A549 (cell line): Measurements from ENCODE around the gene RBSN. TPM values are rescaled to one million over a fixed set of nuclear protein-coding genes. Genes with fewer than 3 reads are reported as not detected.

Experiments used
- ATAC-seq, 2 experiments: fragments of 200-7000 bp in 1 of 2; fragments of >200 bp in 1 of 2; cut with Nextera tagmentation in 1 of 2; cut with Tn5 transposase in 1 of 2; 3 replicates each; pipeline versions ENCODE4 v1.8.0 to v1.9.1; 2018 to 2020; ENCODE audit warnings: mild to moderate bottlenecking in 1 of 2, moderate library complexity in 1 of 2
- CTCF ChIA-PET: fragments of 300-600 bp; sonication (Branson Sonifier 250); formaldehyde crosslinking; extraction: SDS; loops from one replicate; lab custom pipeline; 2021; ENCODE audit warnings: antibody characterized with exemption, inconsistent platforms; lab: Yijun Ruan, JAX
- POLR2A ChIA-PET: fragments of 350-600 bp; formaldehyde crosslinking; extraction: SDS; loops from one replicate; lab custom pipeline; 2021; ENCODE audit warnings: antibody characterized with exemption, inconsistent platforms; lab: Yijun Ruan, JAX
- DNase-seq, 2 experiments: peaks; one replicate each; pipeline versions ENCODE4 v3.0.0 to v3.0.0-alpha.2; 2011 to 2016; ENCODE audit warnings: low read depth in 1 of 2, low spot score in 1 of 2
- FAIRE-seq: peaks from 2 replicates; lab custom pipeline; 2011; peaks lifted over from hg19 to GRCh38; lab: Jason Lieb, UNC
- H3K27ac ChIP-seq, 2 experiments: fragments of >200 bp; sonication (Bioruptor Twin); formaldehyde crosslinking; 3 replicates each; pipeline ENCODE4 v1.5.1; 2016 to 2017
- H3K4me1 ChIP-seq: fragments of >200 bp; sonication (Bioruptor Twin); formaldehyde crosslinking; 3 replicates; pipeline ENCODE4 v1.6.1; 2016
- H3K4me2 ChIP-seq: fragments of >200 bp; sonication (Bioruptor Twin); formaldehyde crosslinking; 3 replicates; pipeline ENCODE4 v1.6.1; 2016
- H3K4me3 ChIP-seq: fragments of >200 bp; sonication (Bioruptor Twin); formaldehyde crosslinking; 3 replicates; pipeline ENCODE4 v1.5.1; 2016
- H3K9me3 ChIP-seq: fragments of >200 bp; sonication (Bioruptor Twin); formaldehyde crosslinking; 3 replicates; pipeline ENCODE4 v1.6.1; 2016
- BHLHE40 ChIP-seq: IDR thresholded peaks from 2 replicates; pipeline ENCODE4 v1.6.1; 2012; ENCODE audit warnings: low read depth, low read length, inconsistent platforms
- CBX2 ChIP-seq: fragments of 200-600 bp; sonication (generic); IDR thresholded peaks from 2 replicates; pipeline ENCODE4 v1.6.1; 2016; ENCODE audit warnings: low read depth, mild to moderate bottlenecking, borderline replicate concordance
- CEBPB ChIP-seq, 2 experiments: fragments of >200 bp in 1 of 2; sonication (Bioruptor Twin) in 1 of 2; formaldehyde crosslinking in 1 of 2; IDR thresholded peaks; 2 replicates each; pipeline ENCODE4 v1.6.1; 2012 to 2016
- CHD4 ChIP-seq: fragments of 200-600 bp; sonication (generic); IDR thresholded peaks from 2 replicates; pipeline ENCODE4 v1.6.1; 2016; ENCODE audit warnings: antibody characterized with exemption, mild to moderate bottlenecking, borderline replicate concordance
- EHF ChIP-seq: fragments of 250-450 bp; sonication (Bioruptor Pico); IDR thresholded peaks from 2 replicates; pipeline ENCODE4 v1.5.0; 2020; ENCODE audit warnings: mild to moderate bottlenecking
- EP300 ChIP-seq, 2 experiments: fragments of >200 bp; sonication (Bioruptor Twin); formaldehyde crosslinking; IDR thresholded peaks; 2 replicates in 1 of 2; 3 replicates in 1 of 2; pipeline ENCODE4 v1.6.1; 2016 to 2017
- FOSB ChIP-seq: fragments of 250-450 bp; sonication (Bioruptor Pico); IDR thresholded peaks from 2 replicates; pipeline ENCODE4 v1.5.0; 2020; ENCODE audit warnings: mild to moderate bottlenecking, moderate library complexity
- GATA3 ChIP-seq: IDR thresholded peaks from 2 replicates; pipeline ENCODE4 v1.6.1; 2012; ENCODE audit warnings: borderline replicate concordance
- HDAC2 ChIP-seq: fragments of 200-600 bp; sonication (generic); IDR thresholded peaks from 2 replicates; pipeline ENCODE4 v1.6.1; 2016
- HOXA7 ChIP-seq: fragments of 250-450 bp; sonication (Bioruptor Pico); IDR thresholded peaks from 2 replicates; pipeline ENCODE4 v1.5.0; 2020; ENCODE audit warnings: mild to moderate bottlenecking, moderate library complexity
- HOXB13 ChIP-seq: fragments of 250-450 bp; sonication (Bioruptor Pico); IDR thresholded peaks from 2 replicates; pipeline ENCODE4 v1.5.0; 2020; ENCODE audit warnings: low read depth, mild to moderate bottlenecking, moderate library complexity
- HOXB5 ChIP-seq: fragments of 250-450 bp; sonication (Bioruptor Pico); IDR thresholded peaks from 2 replicates; pipeline ENCODE4 v1.5.0; 2020; ENCODE audit warnings: mild to moderate bottlenecking, moderate library complexity
- KDM1A ChIP-seq: fragments of 200-600 bp; sonication (generic); IDR thresholded peaks from 2 replicates; pipeline ENCODE4 v1.6.1; 2016; ENCODE audit warnings: low read depth, mild to moderate bottlenecking
- KDM5A ChIP-seq: fragments of 200-600 bp; sonication (generic); IDR thresholded peaks from 2 replicates; pipeline ENCODE4 v1.6.1; 2016; ENCODE audit warnings: antibody characterized with exemption, mild to moderate bottlenecking
- MAFK ChIP-seq: fragments of 450-650 bp; IDR thresholded peaks from 2 replicates; pipeline ENCODE4 v1.6.1; 2014; ENCODE audit not compliant: partially characterized antibody
- MAZ ChIP-seq: fragments of 150-350 bp; IDR thresholded peaks from 2 replicates; pipeline ENCODE4 v1.6.1; 2014; ENCODE audit warnings: antibody characterized with exemption, low read depth, low read length, borderline replicate concordance
- NPAS2 ChIP-seq: fragments of 250-450 bp; sonication (Bioruptor Pico); IDR thresholded peaks from 2 replicates; pipeline ENCODE4 v1.8.0; 2022; ENCODE audit warnings: mild to moderate bottlenecking, moderate library complexity, borderline replicate concordance
- NR3C1 ChIP-seq: fragments of >200 bp; sonication (Bioruptor Twin); formaldehyde crosslinking; IDR thresholded peaks from 3 replicates; pipeline ENCODE4 v1.6.1; 2017
- PHF8 ChIP-seq: fragments of 200-600 bp; sonication (generic); IDR thresholded peaks from 2 replicates; pipeline ENCODE4 v1.6.1; 2016; ENCODE audit warnings: low read depth, mild to moderate bottlenecking, antibody characterized with exemption, moderate library complexity, borderline replicate concordance
- POLR2A ChIP-seq: IDR thresholded peaks from 2 replicates; pipeline ENCODE4 v1.6.1; 2012; ENCODE audit warnings: mild to moderate bottlenecking, low read length
- POLR2AphosphoS2 ChIP-seq: conservative IDR thresholded peaks from 2 replicates; pipeline ENCODE4 v1.6.1; 2012; ENCODE audit warnings: low read length, improper control_type of control experiment, inconsistent platforms
- RAD21 ChIP-seq, 2 experiments: fragments of >200 bp in 1 of 2; sonication (Bioruptor Twin) in 1 of 2; formaldehyde crosslinking in 1 of 2; IDR thresholded peaks in 1 of 2; conservative IDR thresholded peaks in 1 of 2; 2 replicates in 1 of 2; 3 replicates in 1 of 2; pipeline ENCODE4 v1.6.1; 2012 to 2018; ENCODE audit warnings: inconsistent platforms in 1 of 2
- RCOR1 ChIP-seq: fragments of 150-350 bp; IDR thresholded peaks from 2 replicates; pipeline ENCODE4 v1.6.1; 2014; ENCODE audit warnings: antibody characterized with exemption, low read length, low read depth
- RFX5 ChIP-seq: fragments of 450-650 bp; IDR thresholded peaks from 2 replicates; pipeline ENCODE4 v1.7.1; 2014; ENCODE audit warnings: antibody characterized with exemption, mild to moderate bottlenecking, moderate library complexity
- TFCP2L1 ChIP-seq: fragments of 250-450 bp; sonication (Bioruptor Pico); IDR thresholded peaks from 2 replicates; pipeline ENCODE4 v1.5.0; 2021; ENCODE audit warnings: mild to moderate bottlenecking
- TP53 ChIP-seq: fragments of 250-450 bp; sonication (Bioruptor Pico); IDR thresholded peaks from 2 replicates; pipeline ENCODE4 v1.5.0; 2021; ENCODE audit warnings: mild to moderate bottlenecking, moderate library complexity
- WGBS: methylation state at CpG from one replicate; pipeline ENCODE4 v1.1.6; 2017; ENCODE audit errors: missing lambda C conversion rate; 5-methylcytosine and 5-hydroxymethylcytosine counted together
- polyA plus RNA-seq, 4 experiments: library from polyadenylated mRNA; depleted of rRNA in 3 of 4; stranded (reverse); fragments of >200 nt; fragmentation: RNase III in 1 of 4; extraction: RNeasy Plus Mini Kit Qiagen cat#74134 plus additional on column Dnase treatment in 1 of 4; gene quantifications; 2 replicates in 3 of 4; 3 replicates in 1 of 4; pipeline ENCODE4 v1.2.3, GENCODE V29; 2011 to 2017
- TF ChIP-seq, protein P1 (sequence below): fragments of >200 bp; sonication (Bioruptor Twin); formaldehyde crosslinking; IDR thresholded peaks from 2 replicates; pipeline ENCODE4 v1.6.1; 2016
- TF ChIP-seq, protein P2 (sequence below): fragments of >200 bp; sonication (Bioruptor Twin); formaldehyde crosslinking; IDR thresholded peaks from 3 replicates; pipeline ENCODE4 v1.6.1; 2016
- TF ChIP-seq, protein P3 (sequence below): fragments of >200 bp; sonication (Bioruptor Twin); formaldehyde crosslinking; IDR thresholded peaks from 3 replicates; pipeline ENCODE4 v1.5.1; 2016

Gene RBSN
- polyA plus RNA-seq, 2 of the 4 experiments (the other 2 are of a cell fraction) = 9.5 to 14.9 TPM

DNA sequence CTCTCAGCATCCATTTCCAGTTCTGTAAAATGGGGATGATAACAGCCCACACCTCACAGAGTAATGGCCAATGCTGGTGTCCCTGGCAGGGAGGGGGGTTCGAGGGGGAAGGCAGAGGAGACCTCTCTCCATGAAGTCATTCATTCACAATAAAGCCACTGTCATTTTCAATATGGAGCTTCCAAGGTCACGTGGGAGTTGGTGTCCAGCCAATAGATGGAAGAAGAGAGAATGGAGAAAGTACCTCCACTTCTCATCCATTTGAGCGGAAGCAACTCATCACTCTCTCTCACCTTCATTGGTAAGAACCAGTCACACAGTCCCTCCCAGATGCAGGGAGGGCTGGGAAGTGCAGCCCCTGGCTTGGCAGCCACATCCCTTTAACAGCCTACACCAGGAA lies 14.9 kb upstream of the RBSN start:
- DNase-seq (no peak), FAIRE-seq (no peak)
- H3K9me3 ChIP-seq = no peaks in the 10 kb centered on the region
- TF ChIP-seq HOXA7 (CRISPR knock-in tag) (no peak), HOXB13 (CRISPR knock-in tag) (no peak), PHF8 (no peak), NPAS2 (CRISPR knock-in tag) (no peak), CHD4 (no peak), MAFK (no peak), TFCP2L1 (CRISPR knock-in tag) (no peak), CEBPB (IDR thresholded peaks at IDR 0.05) (no peak), RCOR1 (no peak), RAD21 (conservative IDR thresholded peaks at IDR 0.05 in 1 of 2, IDR thresholded peaks at IDR 0.05 in 1 of 2) (no peak), RFX5 (no peak), EHF (CRISPR knock-in tag) (no peak), KDM5A (no peak), FOSB (CRISPR knock-in tag) (no peak), POLR2AphosphoS2 (no peak)
- TF ChIP-seq, protein P1, sequence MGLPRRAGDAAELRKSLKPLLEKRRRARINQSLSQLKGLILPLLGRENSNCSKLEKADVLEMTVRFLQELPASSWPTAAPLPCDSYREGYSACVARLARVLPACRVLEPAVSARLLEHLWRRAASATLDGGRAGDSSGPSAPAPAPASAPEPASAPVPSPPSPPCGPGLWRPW = no peak
- TF ChIP-seq, protein P2, sequence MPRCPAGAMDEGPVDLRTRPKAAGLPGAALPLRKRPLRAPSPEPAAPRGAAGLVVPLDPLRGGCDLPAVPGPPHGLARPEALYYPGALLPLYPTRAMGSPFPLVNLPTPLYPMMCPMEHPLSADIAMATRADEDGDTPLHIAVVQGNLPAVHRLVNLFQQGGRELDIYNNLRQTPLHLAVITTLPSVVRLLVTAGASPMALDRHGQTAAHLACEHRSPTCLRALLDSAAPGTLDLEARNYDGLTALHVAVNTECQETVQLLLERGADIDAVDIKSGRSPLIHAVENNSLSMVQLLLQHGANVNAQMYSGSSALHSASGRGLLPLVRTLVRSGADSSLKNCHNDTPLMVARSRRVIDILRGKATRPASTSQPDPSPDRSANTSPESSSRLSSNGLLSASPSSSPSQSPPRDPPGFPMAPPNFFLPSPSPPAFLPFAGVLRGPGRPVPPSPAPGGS = no peak
- TF ChIP-seq, protein P3, sequence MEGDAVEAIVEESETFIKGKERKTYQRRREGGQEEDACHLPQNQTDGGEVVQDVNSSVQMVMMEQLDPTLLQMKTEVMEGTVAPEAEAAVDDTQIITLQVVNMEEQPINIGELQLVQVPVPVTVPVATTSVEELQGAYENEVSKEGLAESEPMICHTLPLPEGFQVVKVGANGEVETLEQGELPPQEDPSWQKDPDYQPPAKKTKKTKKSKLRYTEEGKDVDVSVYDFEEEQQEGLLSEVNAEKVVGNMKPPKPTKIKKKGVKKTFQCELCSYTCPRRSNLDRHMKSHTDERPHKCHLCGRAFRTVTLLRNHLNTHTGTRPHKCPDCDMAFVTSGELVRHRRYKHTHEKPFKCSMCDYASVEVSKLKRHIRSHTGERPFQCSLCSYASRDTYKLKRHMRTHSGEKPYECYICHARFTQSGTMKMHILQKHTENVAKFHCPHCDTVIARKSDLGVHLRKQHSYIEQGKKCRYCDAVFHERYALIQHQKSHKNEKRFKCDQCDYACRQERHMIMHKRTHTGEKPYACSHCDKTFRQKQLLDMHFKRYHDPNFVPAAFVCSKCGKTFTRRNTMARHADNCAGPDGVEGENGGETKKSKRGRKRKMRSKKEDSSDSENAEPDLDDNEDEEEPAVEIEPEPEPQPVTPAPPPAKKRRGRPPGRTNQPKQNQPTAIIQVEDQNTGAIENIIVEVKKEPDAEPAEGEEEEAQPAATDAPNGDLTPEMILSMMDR = no peak
- TF ChIP-seq, all 56 proteins: peak for 0
- no peak for ATAC-seq
- ChIA-PET CTCF (no interaction called here), POLR2A (no interaction called here)
- no peak overlapping the region for H3K27ac ChIP-seq
- H3K4me3 ChIP-seq = no peak overlapping the region
- WGBS = 42% methylated on average over 3 of the region's 3 CpGs
- no peak overlapping the region for H3K4me2 ChIP-seq
- H3K4me1 ChIP-seq = no peaks in the 10 kb centered on the region

DNA sequence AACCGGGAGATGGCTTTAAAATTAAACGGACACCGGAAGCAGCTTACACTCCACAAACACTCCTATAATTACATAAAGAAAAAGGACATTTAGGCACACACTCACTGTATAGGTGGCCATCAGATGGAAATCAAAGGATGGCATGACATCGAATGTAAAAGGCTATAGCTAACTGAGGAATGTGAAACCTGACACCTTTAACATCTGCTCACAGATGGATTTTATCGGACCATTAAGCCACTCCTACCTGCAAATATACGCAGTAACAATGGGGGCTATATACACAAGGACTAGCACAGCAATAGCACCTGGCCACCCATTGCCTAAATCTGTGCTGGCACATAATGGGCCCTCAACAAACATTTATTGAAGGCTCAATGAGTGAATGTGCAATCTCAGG lies 14.5 kb upstream of the RBSN start:
- FAIRE-seq (no peak), ATAC-seq (no peak), DNase-seq (no peak)
- POLR2A ChIA-PET = no interaction called here
- no peak overlapping the region for H3K4me2 ChIP-seq
- no peaks in the 10 kb centered on the region for H3K4me1 ChIP-seq
- no peak overlapping the region for H3K4me3 ChIP-seq
- no peak for TF ChIP-seq RCOR1
- H3K9me3 ChIP-seq = no peaks in the 10 kb centered on the region
- CTCF ChIA-PET = no interaction called here
- 45% methylated on average over 6 of the region's 6 CpGs for WGBS
- no peak overlapping the region for H3K27ac ChIP-seq

DNA sequence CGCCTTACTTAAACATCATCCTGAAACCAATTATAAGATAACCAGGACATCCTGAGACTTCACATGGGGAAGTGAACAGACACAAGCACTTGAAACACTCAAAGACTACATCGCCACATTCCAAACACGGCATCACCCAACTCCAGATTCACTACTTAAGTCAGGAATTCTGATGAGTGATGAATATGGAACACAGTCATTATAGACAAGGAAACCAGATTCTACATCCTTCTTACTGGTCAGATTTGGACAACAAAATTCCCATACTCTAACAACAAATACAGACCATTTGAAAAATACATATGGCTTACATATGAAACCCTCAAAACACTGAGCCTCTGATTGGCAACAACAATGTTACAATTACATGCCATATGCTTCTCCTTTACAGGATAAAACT lies 13.1 kb upstream of the RBSN start:
- FAIRE-seq = no peak
- 78% methylated on average over 3 of the region's 3 CpGs for WGBS
- Histone ChIP-seq H3K27ac (no peak overlapping the region), H3K4me1 (no peaks in the 10 kb centered on the region), H3K4me3 (no peak overlapping the region), H3K4me2 (no peak overlapping the region), H3K9me3 (no peaks in the 10 kb centered on the region)
- no peak for DNase-seq
- ChIA-PET CTCF (no interaction called here), POLR2A (no interaction called here)
- TF ChIP-seq HOXA7 (CRISPR knock-in tag) (no peak), KDM5A (no peak), CEBPB (IDR thresholded peaks at IDR 0.05) (no peak), POLR2A (no peak), CBX2 (no peak), KDM1A (no peak), TP53 (CRISPR knock-in tag) (no peak), MAZ (no peak), HOXB5 (no peak), PHF8 (no peak), NR3C1 (no peak), GATA3 (no peak), HDAC2 (no peak), BHLHE40 (no peak), EP300 (IDR thresholded peaks at IDR 0.05) (no peak)
- TF ChIP-seq, protein P2 = no peak
- ATAC-seq = no peak
